Umbilical cord (tissue), 2 donors: Measurements from ENCODE around the gene CHMP2B. TPM values are rescaled to one million over a fixed set of nuclear protein-coding genes. Genes with fewer than 3 reads are reported as not detected.

Source experiments
- DNase-seq: peaks from one replicate; pipeline ENCODE4 v3.0.0-alpha.2; 2015; ENCODE audit warnings: low spot score
- total RNA-seq: library from RNA; depleted of rRNA; stranded (reverse); fragments of >200 nt; gene quantifications from one replicate; pipeline ENCODE4 v1.2.3, GENCODE V29; 2014; ENCODE audit warnings: low replicate concordance; ENCODE audit not compliant: insufficient read depth

CHMP2B gene, protein sequence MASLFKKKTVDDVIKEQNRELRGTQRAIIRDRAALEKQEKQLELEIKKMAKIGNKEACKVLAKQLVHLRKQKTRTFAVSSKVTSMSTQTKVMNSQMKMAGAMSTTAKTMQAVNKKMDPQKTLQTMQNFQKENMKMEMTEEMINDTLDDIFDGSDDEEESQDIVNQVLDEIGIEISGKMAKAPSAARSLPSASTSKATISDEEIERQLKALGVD
- 40.4 TPM for total RNA-seq

GRCh38 chr3:87227104-87227834 lies at the start of gene CHMP2B:
Gene CHMP2B, plus strand, starts transcription at chr3:87227309. Its CDS starts 214 bp downstream, at chr3:87227523.
- DNase-seq = peak; percentile 95

- DNase-seq = no peak
Observed at GRCh38 chr3:87179642-87180041, 47.5 kb upstream of the CHMP2B start.

- DNase-seq = no peak
Observed at GRCh38 chr3:87181551-87181950, 45.6 kb upstream of the CHMP2B start.

GRCh38 chr3:87182023-87182422 lies 45.1 kb upstream of the CHMP2B start:
- no peak for DNase-seq

DNA sequence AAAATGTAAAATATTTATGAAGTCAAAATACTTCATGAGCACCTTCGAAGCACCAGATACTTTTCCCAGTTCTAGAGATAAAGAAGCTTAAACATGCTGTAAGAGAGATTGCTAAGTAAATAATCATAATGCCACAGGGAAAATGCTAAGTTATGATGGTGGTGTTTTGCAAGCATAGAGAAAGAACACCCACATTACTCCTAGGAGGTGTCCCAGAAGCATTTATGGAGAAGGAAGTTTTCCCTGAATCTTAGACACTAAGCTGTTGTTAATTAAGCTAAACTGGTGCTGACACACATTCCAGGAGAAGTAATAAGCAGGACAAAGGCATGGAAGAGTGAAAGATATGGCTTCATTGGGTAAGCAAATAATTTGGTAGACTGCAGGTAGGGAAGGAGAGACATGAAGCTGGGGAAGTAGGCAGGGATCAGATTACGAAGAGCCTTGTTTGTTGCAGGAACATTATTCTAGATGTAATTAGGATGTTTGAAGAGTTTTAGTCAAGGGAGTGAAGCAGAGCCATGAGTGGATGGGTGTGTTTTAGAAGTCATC lies 40.4 kb upstream of the CHMP2B start:
- DNase-seq = no peak

DNA sequence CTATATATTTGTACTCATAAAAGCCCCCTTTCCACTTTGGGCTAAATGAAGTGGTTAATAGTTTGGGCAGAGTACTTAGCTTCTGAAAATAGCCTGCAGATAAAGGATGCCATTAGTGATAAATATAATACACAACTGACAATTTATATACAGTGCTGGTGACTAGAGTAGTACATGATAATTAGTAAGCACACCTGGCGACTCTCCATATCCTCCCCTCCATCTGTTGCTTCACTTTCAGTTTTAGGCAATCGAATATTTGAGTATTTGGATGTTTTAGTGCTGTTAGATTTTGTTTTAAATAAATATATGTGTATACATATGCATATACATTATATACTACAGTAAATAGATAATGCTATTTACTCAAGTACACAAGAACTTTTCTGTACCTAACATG lies 35.9 kb upstream of the CHMP2B start:
- no peak for DNase-seq

- no peak for DNase-seq
Observed at GRCh38 chr3:87191641-87192040, 35.5 kb upstream of the CHMP2B start.

- peak; percentile 18 for DNase-seq
Observed at GRCh38 chr3:87196879-87197278, 30.2 kb upstream of the CHMP2B start.

- DNase-seq = no peak
Observed at GRCh38 chr3:87197531-87197930, 29.6 kb upstream of the CHMP2B start.

DNA sequence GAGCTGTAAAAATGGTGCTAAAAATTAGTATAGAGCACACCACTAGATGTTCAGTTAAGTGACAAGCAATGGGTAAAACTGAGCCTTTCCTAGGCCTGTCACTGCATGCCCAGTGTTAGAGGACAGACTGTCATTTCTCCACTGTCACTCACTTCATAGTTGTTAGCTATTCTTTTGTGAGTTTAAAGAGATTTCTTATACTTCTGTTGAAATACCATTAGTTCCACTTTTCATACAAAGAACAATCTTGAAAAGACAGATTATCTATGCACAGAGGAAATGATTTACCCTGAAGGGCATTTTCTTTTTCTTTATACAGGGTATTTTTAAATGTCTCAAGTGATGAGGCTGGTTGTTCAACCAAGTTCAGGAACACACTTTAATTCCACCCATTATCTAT lies 28.3 kb upstream of the CHMP2B start:
- DNase-seq = no peak

GRCh38 chr3:87199628-87200027 lies 27.5 kb upstream of the CHMP2B start:
- no peak for DNase-seq

DNA sequence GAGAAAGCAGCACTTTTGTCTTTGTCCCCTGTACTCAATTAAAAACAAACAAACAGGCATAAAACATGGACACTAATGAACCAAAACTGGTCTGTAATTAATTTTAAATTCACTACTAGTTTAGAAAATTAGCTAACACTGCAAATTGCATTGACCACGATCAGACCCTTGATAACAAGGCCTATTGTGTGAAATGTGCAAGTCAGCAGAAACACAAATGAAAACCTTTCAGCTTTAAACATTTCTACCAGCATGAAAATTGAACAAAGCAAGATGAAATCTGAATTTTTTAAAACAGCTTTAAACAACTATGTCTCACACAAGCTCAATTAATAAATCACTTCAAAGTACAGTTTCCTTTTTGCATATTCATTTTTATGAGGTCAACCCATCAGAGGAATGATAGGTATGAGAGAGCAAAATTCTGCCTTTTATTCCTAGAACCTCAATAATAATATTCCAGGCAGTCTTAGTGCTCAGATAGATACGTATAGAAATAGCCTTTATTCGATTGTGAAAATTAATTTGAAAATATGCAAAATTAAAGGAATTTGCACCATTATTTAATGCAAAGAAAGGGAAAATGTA lies 27.0 kb upstream of the CHMP2B start:
- DNase-seq = no peak

- DNase-seq = no peak
Observed at GRCh38 chr3:87201727-87202126, 25.4 kb upstream of the CHMP2B start.

DNA sequence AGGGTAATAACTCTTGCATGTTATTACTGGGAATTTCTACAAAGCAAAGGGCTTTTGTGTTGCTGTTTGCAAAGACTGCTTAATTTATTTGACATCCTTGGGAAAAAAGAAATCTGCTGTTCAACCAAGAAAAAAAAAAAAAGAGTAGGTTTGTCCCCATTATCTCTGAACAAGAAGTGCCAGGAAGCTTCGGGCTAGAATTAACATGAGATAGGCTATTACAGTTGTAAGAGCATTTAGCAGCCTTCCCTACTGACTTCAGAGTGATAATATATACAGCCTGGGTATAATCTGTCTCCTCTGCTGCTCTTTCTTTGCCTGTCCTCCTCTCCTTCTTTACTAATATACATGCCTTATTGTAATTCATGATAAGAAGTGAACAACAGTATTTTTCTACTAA lies 23.3 kb upstream of the CHMP2B start:
- no peak for DNase-seq

GRCh38 chr3:87206070-87206469 lies 21.0 kb upstream of the CHMP2B start:
- peak; percentile 55 for DNase-seq

DNA sequence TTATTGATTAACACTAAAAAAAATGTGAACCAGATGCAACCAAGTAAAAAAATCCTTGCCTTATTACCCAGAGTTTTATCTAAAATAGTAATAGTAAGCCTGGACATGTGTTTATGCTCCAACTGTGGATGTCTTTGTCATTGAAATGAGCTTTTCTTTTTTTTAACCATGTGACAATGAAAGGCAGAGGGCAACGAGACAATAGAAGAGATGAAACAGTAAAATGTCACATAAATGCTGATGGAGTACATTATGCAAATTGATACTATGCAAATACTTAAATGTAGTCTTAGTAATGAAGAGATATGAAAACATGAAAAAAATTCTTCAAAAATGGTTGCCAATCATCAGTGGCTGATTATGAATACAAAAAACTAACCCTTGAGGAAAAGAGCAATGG lies 20.5 kb upstream of the CHMP2B start:
- DNase-seq = no peak

DNA sequence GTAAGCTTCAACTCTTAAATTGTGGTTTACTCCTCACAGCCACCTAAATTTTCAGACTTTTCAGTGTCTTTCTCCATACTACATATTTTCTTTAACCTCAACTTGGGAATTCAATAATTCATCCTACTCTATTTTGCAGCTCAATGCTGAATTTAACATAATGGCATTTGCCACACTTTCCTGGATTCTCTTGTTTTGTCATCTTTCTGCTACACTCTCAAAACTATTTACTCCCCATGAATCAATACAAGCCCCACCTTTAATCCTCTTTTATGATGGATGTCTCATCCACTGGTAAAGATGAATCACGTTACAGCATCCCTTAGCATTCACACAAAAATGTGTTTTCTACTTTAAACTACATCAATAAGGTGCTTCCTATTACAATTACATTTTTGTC lies 19.6 kb upstream of the CHMP2B start:
- DNase-seq = no peak

- no peak for DNase-seq
Observed at GRCh38 chr3:87209111-87209510, 18.0 kb upstream of the CHMP2B start.

DNA sequence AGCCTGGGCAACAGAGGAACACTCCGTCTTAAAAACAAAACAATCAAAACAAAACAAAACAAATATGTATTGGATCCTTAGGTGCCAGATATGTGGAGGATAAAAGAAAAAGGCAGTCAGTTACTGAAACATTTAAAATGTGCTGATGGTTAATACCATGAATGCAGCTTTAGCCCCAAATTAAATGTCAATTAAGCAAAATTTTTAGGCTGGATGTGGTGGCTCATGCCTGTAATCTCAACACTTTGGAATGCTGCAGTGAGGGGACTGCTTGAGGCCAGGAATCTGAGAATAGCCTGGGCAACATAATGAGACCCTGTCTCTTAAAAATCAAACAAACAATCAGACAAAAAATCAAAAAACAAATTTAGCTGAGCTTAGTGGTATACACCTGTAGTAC lies 8.5 kb upstream of the CHMP2B start:
- DNase-seq = no peak

DNA sequence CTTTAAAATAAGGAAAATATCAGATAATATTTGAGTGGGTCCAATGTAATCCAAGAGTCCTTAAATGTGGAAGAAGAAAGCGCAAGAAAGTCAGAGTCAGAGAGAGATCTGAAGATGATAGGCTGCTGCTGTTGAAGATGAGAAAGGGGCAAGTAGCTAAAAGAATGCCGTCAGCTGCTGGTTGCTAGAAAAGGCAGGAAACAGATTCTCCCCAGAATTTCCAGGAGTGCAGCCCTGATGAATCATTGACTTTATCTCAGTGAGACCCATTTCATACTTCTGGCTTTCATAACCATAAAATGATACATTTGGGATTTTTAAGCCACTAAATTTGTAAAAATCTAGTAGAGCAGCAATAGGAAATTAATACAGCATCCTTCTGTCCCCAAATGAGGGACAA lies 7.5 kb upstream of the CHMP2B start:
- DNase-seq = peak; percentile 56

DNA sequence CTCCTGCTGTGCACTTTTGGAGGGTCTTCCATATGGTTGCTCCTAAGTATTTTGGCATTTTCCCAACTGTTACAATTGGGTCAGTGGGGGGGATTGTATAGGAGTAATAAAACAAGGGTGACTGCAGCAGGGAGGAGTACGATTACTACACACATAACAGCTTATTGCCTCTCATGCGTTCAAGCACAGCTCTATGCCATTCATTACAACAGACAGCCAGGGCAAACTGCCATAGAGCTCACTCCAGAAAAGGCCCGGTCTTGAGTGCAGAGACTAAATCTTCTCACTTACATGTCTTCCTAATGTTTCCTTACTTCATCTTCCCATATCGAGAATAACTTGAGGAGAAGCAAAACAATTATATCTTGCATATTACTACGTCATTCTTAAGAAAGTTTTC lies 1.4 kb upstream of the CHMP2B start:
- no peak for DNase-seq

GRCh38 chr3:87227835-87228144 lies 681 bp downstream of the CHMP2B start:
- no peak for DNase-seq

DNA sequence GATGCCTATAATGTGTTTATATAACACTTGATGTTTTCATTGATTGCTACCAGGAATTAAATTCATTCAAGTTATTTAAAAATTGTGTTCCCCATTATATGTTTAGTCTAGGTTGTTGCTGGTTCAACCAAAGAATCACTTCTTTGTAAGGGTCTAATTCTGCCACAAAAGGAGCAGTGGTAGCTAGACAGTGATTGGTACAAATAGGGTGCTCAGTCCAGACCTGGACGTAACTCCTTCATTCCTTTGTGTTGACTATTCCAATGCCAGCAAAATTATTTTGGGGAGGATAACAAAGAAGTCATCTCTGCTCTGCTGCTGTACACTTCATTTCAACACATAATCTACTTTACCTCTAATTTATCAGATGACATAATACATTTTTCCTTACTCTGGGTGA lies 1.2 kb downstream of the CHMP2B start:
- no peak for DNase-seq
